Stimulated activated CD4-positive, alpha-beta T cell treated with anti-CD3 and anti-CD28 coated beads, Interleukin-12 subunit alpha, Interleukin-12 subunit beta, amount 100 ng/mL, for 48 hours (primary cell): Measurements from ENCODE around the gene PRKAG2.

Experiments
- DNase-seq, 3 donors: peaks; one replicate each; pipeline ENCODE4 v3.0.0-alpha.2; 2020; ENCODE audit warnings: low read depth in 2 of 3, low spot score in 1 of 3

The PRKAG2 gene

GRCh38 chr7:151684408-151685175, 192.3 kb downstream of the PRKAG2 start:
- no peak for DNase-seq

DNA sequence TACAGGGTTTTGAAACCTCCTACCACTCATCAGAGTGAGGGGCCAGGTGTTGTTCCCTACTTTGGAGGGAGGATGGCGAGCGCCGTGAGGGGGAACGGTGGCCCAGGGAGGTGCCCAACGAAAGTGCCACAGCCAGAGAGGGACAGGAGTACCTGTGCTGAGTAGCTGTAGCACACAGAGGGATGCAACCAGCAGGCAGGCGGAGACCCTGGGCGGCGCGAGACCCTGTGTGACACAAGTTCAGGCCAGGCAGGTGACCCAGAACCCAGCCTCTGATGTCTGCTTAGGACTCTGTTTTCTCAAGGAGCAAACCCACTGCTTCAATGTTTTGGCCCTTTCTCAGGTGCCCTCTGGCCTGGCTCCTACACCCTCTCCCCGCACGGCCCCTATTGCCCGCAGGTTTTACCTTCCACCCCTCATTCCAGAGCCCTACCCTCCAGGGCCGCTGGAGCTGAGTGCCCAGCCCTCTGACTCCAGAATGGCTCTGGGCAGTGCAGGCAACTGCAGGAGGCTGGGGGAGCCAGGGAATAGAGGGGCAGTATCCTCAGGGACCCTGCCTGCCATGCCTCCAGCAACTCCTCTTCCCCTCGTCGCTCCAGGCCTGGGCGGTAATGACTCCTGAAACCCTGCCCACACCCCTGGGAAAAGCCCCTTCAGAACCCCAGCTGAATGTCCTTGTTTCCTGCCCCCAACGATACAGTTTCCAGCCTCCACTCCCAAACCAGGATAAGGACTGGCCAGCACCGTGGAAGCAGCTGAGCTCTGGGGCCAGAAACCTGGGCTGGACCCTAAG, 193.1 kb downstream of the PRKAG2 start:
- no peak for DNase-seq

GRCh38 chr7:151682831-151683614, 193.9 kb downstream of the PRKAG2 start:
- no peak for DNase-seq

GRCh38 chr7:151681726-151682125, 195.2 kb downstream of the PRKAG2 start:
- no peak for DNase-seq

GRCh38 chr7:151680810-151681209, 196.1 kb downstream of the PRKAG2 start:
- DNase-seq = no peak

- DNase-seq = no peak
Measured at GRCh38 chr7:151679881-151680612, 196.9 kb downstream of the PRKAG2 start.

DNA sequence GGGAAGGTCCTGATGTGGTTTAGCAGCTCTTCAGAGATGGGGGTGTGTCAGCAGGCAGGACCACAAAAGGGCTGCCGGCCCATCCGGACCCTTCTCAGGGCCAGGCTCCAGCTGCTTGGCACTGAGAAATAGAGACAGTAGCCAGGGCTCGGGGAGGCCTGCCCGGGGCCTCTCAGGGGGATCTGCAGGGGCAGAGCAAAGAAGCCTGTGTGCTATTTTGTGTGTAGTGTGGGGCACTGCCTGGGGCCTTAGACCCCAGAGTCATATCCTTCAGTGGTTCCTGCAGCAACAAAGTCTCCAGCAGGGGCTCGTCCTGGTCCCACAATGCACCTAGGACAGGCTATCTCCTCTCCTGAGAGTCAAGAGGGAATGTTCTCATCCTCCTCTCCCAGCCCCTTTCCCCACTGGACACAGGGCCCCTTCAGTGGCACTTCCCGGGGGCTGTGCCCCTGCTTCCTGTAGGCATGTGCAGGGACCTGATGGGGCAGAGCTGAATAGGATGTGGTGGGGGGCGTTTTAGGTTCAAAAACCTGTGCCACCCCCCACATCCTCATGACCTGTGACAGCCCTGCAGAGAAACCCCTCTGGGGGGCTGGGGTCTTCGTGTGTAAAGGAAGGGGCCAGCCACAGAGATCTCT, 197.7 kb downstream of the PRKAG2 start:
- no peak for DNase-seq

- DNase-seq = no peak
Measured at GRCh38 chr7:151678227-151678604, 198.7 kb downstream of the PRKAG2 start.

DNA sequence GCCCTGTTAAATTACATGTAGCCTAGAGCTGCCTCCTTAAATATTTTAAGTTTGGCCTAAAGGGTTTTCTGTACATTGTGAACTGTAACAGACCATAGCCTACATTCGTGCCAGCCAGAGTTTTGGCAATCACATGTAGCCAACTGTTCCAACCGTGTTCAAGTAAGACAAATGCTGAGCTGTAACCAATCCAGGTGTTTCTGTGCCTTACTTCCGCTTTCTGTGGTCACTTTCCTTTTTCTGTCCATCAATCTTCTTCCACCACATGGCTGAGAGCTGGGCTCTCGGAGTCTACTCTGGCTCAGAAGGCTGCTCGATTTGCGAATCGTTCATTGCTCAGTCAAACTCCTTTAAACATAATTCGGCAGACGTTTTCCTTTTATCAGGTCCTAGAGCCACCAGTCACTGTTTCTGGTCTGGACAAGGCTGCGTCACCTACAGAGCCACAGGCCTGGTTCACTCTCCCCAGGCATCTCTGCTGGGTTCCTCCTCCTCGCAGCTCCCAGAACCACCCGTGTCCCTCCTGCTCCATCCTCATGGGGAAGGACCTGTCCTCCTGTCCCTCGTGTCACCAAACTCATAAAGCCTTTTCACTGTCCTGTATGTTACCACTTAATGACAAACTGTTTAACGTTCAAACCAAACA, 199.2 kb downstream of the PRKAG2 start:
- no peak for DNase-seq

- DNase-seq = no peak
Measured at GRCh38 chr7:151676759-151677158, 200.2 kb downstream of the PRKAG2 start.

GRCh38 chr7:151675196-151675920, 201.6 kb downstream of the PRKAG2 start:
- no peak for DNase-seq

DNA sequence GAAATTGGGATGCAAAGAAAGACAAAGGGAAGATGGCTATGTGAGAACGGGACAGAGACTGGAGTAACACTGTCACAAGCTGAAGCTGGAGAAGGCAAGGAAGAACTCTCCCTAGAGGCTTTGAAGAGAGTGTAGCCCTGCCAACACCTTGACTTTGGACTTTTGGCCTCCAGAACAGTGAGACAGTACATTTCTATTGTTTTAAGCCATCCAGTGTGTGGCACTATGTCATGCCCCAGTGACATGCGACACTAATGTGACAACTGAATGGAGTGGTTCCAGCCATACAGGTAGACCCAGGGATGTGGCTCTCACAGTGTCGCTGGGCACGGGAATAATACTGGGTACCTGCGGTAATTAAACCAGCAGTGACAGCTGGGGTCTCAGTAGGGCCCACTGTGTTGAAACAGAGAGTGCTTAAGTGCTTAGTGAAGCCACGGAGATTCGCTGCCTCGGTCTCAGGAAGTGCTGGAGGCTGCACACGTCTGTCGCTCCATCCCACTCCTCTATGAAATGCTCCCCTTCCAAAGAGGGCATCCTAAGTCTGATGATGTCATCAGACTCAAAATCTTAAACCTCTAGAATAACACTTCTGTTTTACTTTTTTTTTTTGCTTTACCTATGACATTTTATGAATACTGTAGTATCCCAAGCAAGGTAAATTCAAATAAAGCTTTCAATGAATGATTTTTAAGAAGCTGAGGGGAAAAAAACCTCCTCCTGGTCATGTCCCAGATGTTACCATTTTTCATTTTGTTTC, 202.6 kb downstream of the PRKAG2 start:
- DNase-seq = no peak

DNA sequence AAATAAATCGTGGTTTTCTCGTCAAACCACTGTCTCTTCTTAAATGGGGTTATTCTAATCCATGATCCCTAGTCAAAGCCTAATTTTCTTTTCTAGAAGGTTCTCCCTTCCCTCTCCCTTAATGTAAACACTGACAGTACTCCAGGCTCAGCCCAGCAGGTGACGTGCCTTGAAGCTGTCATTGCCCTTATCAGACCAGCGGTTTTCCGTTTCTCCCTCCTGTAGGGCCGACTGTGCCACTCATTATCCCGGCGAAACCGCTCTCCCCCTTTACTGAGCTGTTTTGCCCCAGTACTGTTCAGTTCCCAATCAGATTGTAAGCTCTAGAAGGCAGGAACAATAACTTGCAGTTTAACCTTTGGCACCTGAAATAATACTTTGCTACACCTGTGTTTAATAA, 203.7 kb downstream of the PRKAG2 start:
- DNase-seq = no peak

DNA sequence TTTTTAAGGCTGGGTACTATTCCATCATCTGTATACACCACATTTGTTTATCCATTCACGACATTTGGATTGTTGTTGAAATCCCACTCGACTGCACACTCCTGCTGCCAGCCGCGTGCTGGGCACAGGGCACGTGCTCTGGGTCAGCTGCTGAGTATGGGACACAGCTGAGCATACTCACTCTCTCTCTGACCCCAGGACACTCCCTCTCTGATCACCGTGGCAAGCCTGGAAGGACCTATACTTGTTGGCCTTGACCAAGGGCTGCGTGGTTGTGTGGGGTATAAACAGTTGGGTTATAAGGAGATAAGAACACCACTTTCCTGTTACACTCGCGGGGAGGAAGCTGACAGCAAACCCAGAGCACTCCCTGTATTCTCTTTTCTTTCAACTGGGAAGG, 204.2 kb downstream of the PRKAG2 start:
- no peak for DNase-seq

- DNase-seq = no peak
Measured at GRCh38 chr7:151671514-151671913, 205.4 kb downstream of the PRKAG2 start.

- no peak for DNase-seq
Measured at GRCh38 chr7:151669762-151670161, 207.2 kb downstream of the PRKAG2 start.

GRCh38 chr7:151666886-151667285, 210.0 kb downstream of the PRKAG2 start:
- DNase-seq = no peak

GRCh38 chr7:151665368-151665767, 211.5 kb downstream of the PRKAG2 start:
- no peak for DNase-seq

DNA sequence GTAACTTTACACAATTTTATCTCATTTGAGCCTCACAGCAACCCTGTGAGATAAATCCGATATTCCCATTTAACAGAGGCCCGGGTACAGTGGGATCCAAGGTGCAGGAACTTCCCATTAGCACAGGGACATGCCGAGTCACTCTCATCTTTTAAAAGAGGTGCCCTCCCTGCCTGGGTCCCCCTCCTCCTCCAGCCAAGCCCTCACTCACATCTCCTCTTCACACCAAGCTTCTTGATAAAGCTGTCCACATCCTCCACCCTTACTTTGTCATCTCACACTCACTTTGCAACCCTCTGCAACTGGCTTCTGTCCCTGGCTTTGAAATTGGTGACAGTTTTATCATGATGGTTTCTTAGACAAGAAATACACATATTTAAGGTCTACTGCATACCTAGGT, 212.6 kb downstream of the PRKAG2 start:
- DNase-seq = no peak
